Ecto neural progenitor cell (in vitro differentiated cells): Measurements from ENCODE around the gene ATOH8.

Source experiments
- DNase-seq: peaks from one replicate; pipeline ENCODE4 v3.0.0-alpha.2; 2018; ENCODE audit warnings: low spot score

Gene ATOH8

GRCh38 chr2:85718885-85719492 is 34.8 kb upstream of the ATOH8 start:
- no peak for DNase-seq

GRCh38 chr2:85719609-85720240 is 34.1 kb upstream of the ATOH8 start:
- DNase-seq = no peak

- no peak for DNase-seq
Observed at GRCh38 chr2:85720533-85720932, 33.3 kb upstream of the ATOH8 start.

- no peak for DNase-seq
Observed at GRCh38 chr2:85721641-85722040, 32.1 kb upstream of the ATOH8 start.

GRCh38 chr2:85722519-85722918 is 31.3 kb upstream of the ATOH8 start:
- no peak for DNase-seq

GRCh38 chr2:85723707-85724360 is 30.0 kb upstream of the ATOH8 start:
- no peak for DNase-seq

GRCh38 chr2:85724731-85725181 is 29.0 kb upstream of the ATOH8 start:
- DNase-seq = no peak

GRCh38 chr2:85725451-85725850 is 28.3 kb upstream of the ATOH8 start:
- no peak for DNase-seq

- no peak for DNase-seq
Observed at GRCh38 chr2:85727798-85728197, 26.0 kb upstream of the ATOH8 start.

- DNase-seq = no peak
Observed at GRCh38 chr2:85728342-85728741, 25.4 kb upstream of the ATOH8 start.

GRCh38 chr2:85728883-85729824 is 24.6 kb upstream of the ATOH8 start:
- peak; percentile 92 for DNase-seq

- no peak for DNase-seq
Observed at GRCh38 chr2:85729825-85730510, 23.8 kb upstream of the ATOH8 start.

- no peak for DNase-seq
Observed at GRCh38 chr2:85730686-85731230, 23.0 kb upstream of the ATOH8 start.

GRCh38 chr2:85731606-85732005 is 22.2 kb upstream of the ATOH8 start:
- DNase-seq = no peak

GRCh38 chr2:85732467-85733120 is 21.2 kb upstream of the ATOH8 start:
- DNase-seq = no peak

GRCh38 chr2:85733121-85733960 is 20.4 kb upstream of the ATOH8 start:
- no peak for DNase-seq

- DNase-seq = no peak
Observed at GRCh38 chr2:85734015-85734414, 19.8 kb upstream of the ATOH8 start.

GRCh38 chr2:85734942-85735608 is 18.7 kb upstream of the ATOH8 start:
- DNase-seq = no peak

GRCh38 chr2:85735691-85736090 is 18.1 kb upstream of the ATOH8 start:
- DNase-seq = no peak
